ENCODE data around the gene PRKD1. TPM values are rescaled to one million over a fixed set of nuclear protein-coding genes. Genes with fewer than 3 reads are reported as not detected.
A peak's percentile ranks its signal among the peaks of the same experiment; 100 is the strongest.

PRKD1 gene
- total RNA-seq, 1 donor: 28.6 TPM

- Histone ChIP-seq H4K20me1 (ENCODE audit: insufficient read depth, low read length) (peaks cover 7% of the 10 kb centered on the region), H3K9me3 (ENCODE audit: low read depth, low read length) (no peaks in the 10 kb centered on the region), H3K27me3 (ENCODE audit: insufficient read depth, low read length) (no peaks in the 10 kb centered on the region), H2AFZ (ENCODE audit: low read length) (no peak overlapping the region), H3K4me3 (ENCODE audit: insufficient read depth, low read length) (no peak overlapping the region), H3K4me2 (ENCODE audit: insufficient read depth, low read length) (peak overlapping the region; percentile 10), H3K4me1 (ENCODE audit: insufficient read depth, low read length) (peaks cover 9% of the 10 kb centered on the region), H3K36me3 (ENCODE audit: insufficient read depth, low read length) (no peaks in the 10 kb centered on the region), H3K27ac (ENCODE audit: low read depth, low read length) (no peak overlapping the region), H3K79me2 (ENCODE audit: insufficient read depth, low read length) (peaks cover 15% of the 10 kb centered on the region)
- TF ChIP-seq CTCF (IDR thresholded peaks at IDR 0.05; ENCODE audit: extremely low read depth, low read depth, low read length): no peak
- DNase-seq (ENCODE audit: insufficient read length, low spot score, missing footprints): peak; percentile 87
Measured at GRCh38 chr14:29930283-29930682, 2.6 kb upstream of the PRKD1 start.

GRCh38 chr14:29928117-29928640, 532 bp upstream of the PRKD1 start:
- H3K79me2 ChIP-seq (ENCODE audit: insufficient read depth, low read length): peaks cover 36% of the 10 kb centered on the region
- DNase-seq (ENCODE audit: insufficient read length, low spot score, missing footprints): peak; percentile 73
- peak overlapping the region; percentile 73 for H3K4me2 ChIP-seq (ENCODE audit: insufficient read depth, low read length)
- no peaks in the 10 kb centered on the region for H3K27me3 ChIP-seq (ENCODE audit: insufficient read depth, low read length)
- no peak overlapping the region for H3K27ac ChIP-seq (ENCODE audit: low read depth, low read length)
- H3K4me3 ChIP-seq (ENCODE audit: insufficient read depth, low read length): peak overlapping the region; percentile 91
- H3K4me1 ChIP-seq (ENCODE audit: insufficient read depth, low read length): peaks cover 25% of the 10 kb centered on the region
- H2AFZ ChIP-seq (ENCODE audit: low read length): peak overlapping the region; percentile 80
- H3K9me3 ChIP-seq (ENCODE audit: low read depth, low read length): no peaks in the 10 kb centered on the region
- TF ChIP-seq CTCF (IDR thresholded peaks at IDR 0.05; ENCODE audit: extremely low read depth, low read depth, low read length): no peak
- H4K20me1 ChIP-seq (ENCODE audit: insufficient read depth, low read length): peaks cover 17% of the 10 kb centered on the region
- H3K36me3 ChIP-seq (ENCODE audit: insufficient read depth, low read length): no peaks in the 10 kb centered on the region

GRCh38 chr14:29926701-29927375, 809 bp downstream of the PRKD1 start:
- Histone ChIP-seq H3K79me2 (ENCODE audit: insufficient read depth, low read length) (peaks cover 47% of the 10 kb centered on the region), H3K4me2 (ENCODE audit: insufficient read depth, low read length) (peak overlapping the region; percentile 85), H3K4me3 (ENCODE audit: insufficient read depth, low read length) (peak overlapping the region; percentile 91), H3K36me3 (ENCODE audit: insufficient read depth, low read length) (no peaks in the 10 kb centered on the region), H3K27ac (ENCODE audit: low read depth, low read length) (peak overlapping the region; percentile 6), H3K27me3 (ENCODE audit: insufficient read depth, low read length) (no peaks in the 10 kb centered on the region), H3K4me1 (ENCODE audit: insufficient read depth, low read length) (peaks cover 25% of the 10 kb centered on the region), H3K9me3 (ENCODE audit: low read depth, low read length) (no peaks in the 10 kb centered on the region), H4K20me1 (ENCODE audit: insufficient read depth, low read length) (peaks cover 20% of the 10 kb centered on the region), H2AFZ (ENCODE audit: low read length) (peak overlapping the region; percentile 73)
- DNase-seq (ENCODE audit: insufficient read length, low spot score, missing footprints): peak; percentile 86
- no peak for TF ChIP-seq CTCF (IDR thresholded peaks at IDR 0.05; ENCODE audit: extremely low read depth, low read depth, low read length)

GRCh38 chr14:29926228-29926627, 1.4 kb downstream of the PRKD1 start:
- DNase-seq (ENCODE audit: insufficient read length, low spot score, missing footprints): peak; percentile 88
- H3K27me3 ChIP-seq (ENCODE audit: insufficient read depth, low read length): no peaks in the 10 kb centered on the region
- peak overlapping the region; percentile 6 for H3K27ac ChIP-seq (ENCODE audit: low read depth, low read length)
- no peaks in the 10 kb centered on the region for H3K9me3 ChIP-seq (ENCODE audit: low read depth, low read length)
- H2AFZ ChIP-seq (ENCODE audit: low read length): no peak overlapping the region
- no peak for TF ChIP-seq CTCF (IDR thresholded peaks at IDR 0.05; ENCODE audit: extremely low read depth, low read depth, low read length)
- peaks cover 25% of the 10 kb centered on the region for H3K4me1 ChIP-seq (ENCODE audit: insufficient read depth, low read length)
- no peaks in the 10 kb centered on the region for H3K36me3 ChIP-seq (ENCODE audit: insufficient read depth, low read length)
- peaks cover 53% of the 10 kb centered on the region for H3K79me2 ChIP-seq (ENCODE audit: insufficient read depth, low read length)
- peak overlapping the region; percentile 91 for H3K4me3 ChIP-seq (ENCODE audit: insufficient read depth, low read length)
- H4K20me1 ChIP-seq (ENCODE audit: insufficient read depth, low read length): peaks cover 22% of the 10 kb centered on the region
- H3K4me2 ChIP-seq (ENCODE audit: insufficient read depth, low read length): peak overlapping the region; percentile 85
